HG02623 (cell line): ENCODE data around the gene JAZF1.

Experiments
- ATAC-seq: cut with Tn5 transposase; IDR thresholded peaks from one replicate; pipeline ENCODE4 v1.9.1; 2021; ENCODE audit warnings: moderate library complexity; ENCODE audit not compliant: unreplicated experiment

The JAZF1 gene

GRCh38 chr7:27991006-27991528 lies 189.5 kb downstream of the JAZF1 start:
- no peak for ATAC-seq

GRCh38 chr7:27976531-27976930 lies 204.1 kb downstream of the JAZF1 start:
- no peak for ATAC-seq

- ATAC-seq = no peak
Measured at GRCh38 chr7:27973625-27974024, 207.0 kb downstream of the JAZF1 start.

GRCh38 chr7:27972276-27972675 lies 208.3 kb downstream of the JAZF1 start:
- no peak for ATAC-seq

- no peak for ATAC-seq
Measured at GRCh38 chr7:27971171-27971812, 209.3 kb downstream of the JAZF1 start.

- ATAC-seq = no peak
Measured at GRCh38 chr7:27970350-27970749, 210.2 kb downstream of the JAZF1 start.

GRCh38 chr7:27969346-27969745 lies 211.2 kb downstream of the JAZF1 start:
- ATAC-seq = no peak

- ATAC-seq = no peak
Measured at GRCh38 chr7:27967639-27968038, 213.0 kb downstream of the JAZF1 start.

- ATAC-seq = no peak
Measured at GRCh38 chr7:27966219-27966780, 214.3 kb downstream of the JAZF1 start.

GRCh38 chr7:27965650-27966049 lies 214.9 kb downstream of the JAZF1 start:
- no peak for ATAC-seq

- no peak for ATAC-seq
Measured at GRCh38 chr7:27964820-27965219, 215.8 kb downstream of the JAZF1 start.

- no peak for ATAC-seq
Measured at GRCh38 chr7:27963056-27963455, 217.5 kb downstream of the JAZF1 start.

- ATAC-seq = no peak
Measured at GRCh38 chr7:27962273-27962672, 218.3 kb downstream of the JAZF1 start.

- ATAC-seq = no peak
Measured at GRCh38 chr7:27961255-27961654, 219.3 kb downstream of the JAZF1 start.

- ATAC-seq = no peak
Measured at GRCh38 chr7:27960415-27960814, 220.2 kb downstream of the JAZF1 start.

- no peak for ATAC-seq
Measured at GRCh38 chr7:27958933-27959548, 221.6 kb downstream of the JAZF1 start.

- ATAC-seq = no peak
Measured at GRCh38 chr7:27955596-27955995, 225.0 kb downstream of the JAZF1 start.

GRCh38 chr7:27955011-27955410 lies 225.6 kb downstream of the JAZF1 start:
- ATAC-seq = no peak

GRCh38 chr7:27953777-27954176 lies 226.8 kb downstream of the JAZF1 start:
- no peak for ATAC-seq

- no peak for ATAC-seq
Measured at GRCh38 chr7:27953361-27953760, 227.2 kb downstream of the JAZF1 start.

- no peak for ATAC-seq
Measured at GRCh38 chr7:27952456-27953285, 227.9 kb downstream of the JAZF1 start.
